ENCODE data around the gene DNAJC13.

Gene DNAJC13

DNA sequence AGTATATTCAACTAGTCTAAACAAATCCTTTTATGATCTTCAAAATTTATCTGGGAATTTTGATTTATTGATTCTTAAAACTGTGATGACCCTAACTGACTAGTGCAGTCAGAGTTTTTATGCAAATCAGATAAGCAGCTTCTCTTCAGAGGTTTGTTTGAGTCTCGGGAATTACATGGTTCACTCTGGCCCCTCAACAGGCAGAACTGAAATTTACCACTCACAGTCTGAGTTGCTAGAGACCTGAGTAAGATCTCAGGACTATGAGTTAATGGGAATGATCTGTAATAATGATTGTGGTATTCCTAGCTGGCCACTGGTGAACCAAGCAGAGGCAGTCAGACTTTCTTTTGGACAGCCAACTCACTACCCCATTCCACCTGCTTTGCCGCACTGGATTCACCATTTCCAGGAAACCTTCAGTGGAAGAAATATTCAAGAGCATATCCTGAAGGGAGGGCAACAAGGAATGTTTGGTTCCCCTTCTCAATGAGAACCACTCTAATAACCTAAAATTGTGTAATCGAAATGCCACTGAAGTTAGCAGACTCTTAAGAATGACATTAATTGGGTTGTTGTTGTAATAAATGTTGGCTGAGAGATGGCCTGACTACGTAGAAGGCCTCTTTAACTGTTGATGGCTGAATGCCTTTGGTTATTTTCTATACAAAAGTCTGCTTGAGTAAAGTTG, 11.5 kb upstream of the DNAJC13 start:
- no peak for DNase-seq (ENCODE audit: extremely low read depth in 1 of 2, low read depth in 1 of 2)

- DNase-seq (ENCODE audit: extremely low read depth in 1 of 2, low read depth in 1 of 2): no peak
Measured at GRCh38 chr3:132406587-132406986, 10.7 kb upstream of the DNAJC13 start.

DNA sequence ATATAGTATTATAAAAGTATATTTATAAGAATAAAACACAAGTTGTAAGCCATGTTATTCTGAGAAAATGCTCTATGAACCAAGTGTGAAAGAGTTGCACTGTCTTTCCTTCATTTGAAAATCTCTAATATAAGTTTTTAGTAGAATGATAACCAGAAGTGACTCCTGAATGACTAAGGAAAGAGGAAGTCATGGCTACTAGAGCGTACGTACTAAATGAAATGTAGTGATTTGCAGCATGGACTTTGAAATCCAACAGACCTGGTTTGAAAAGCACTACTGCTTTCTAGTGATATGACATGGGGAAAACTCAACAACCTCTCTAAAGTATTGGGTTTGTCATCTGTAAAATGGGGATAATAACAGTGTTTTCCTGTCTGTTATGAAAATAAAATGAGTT, 10.3 kb upstream of the DNAJC13 start:
- DNase-seq (ENCODE audit: extremely low read depth in 1 of 2, low read depth in 1 of 2): no peak

DNA sequence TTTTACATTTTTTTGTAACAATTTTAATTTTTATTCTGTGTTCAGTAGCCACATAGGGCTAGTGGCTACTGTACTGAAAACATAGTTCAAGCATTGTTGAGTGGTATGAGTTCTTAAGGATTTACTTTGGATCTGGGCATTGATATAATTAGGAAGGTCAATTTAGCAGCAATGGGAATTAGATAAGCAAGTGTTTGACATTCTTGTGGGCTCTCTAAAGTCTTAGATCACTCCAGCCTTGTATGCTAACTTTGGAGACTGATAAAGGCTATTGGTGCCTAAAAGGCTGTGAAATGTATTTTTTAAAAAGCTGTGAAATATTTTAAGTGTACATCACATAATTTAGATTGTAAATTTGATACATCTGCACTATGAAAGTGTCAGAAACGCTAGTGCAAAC, 2.5 kb upstream of the DNAJC13 start:
- DNase-seq (ENCODE audit: extremely low read depth in 1 of 2, low read depth in 1 of 2): no peak

GRCh38 chr3:132416161-132416560, 1.1 kb upstream of the DNAJC13 start:
- DNase-seq (ENCODE audit: extremely low read depth in 1 of 2, low read depth in 1 of 2): no peak

GRCh38 chr3:132417695-132418411, 551 bp downstream of the DNAJC13 start:
- peak; percentile 13 to 15 for DNase-seq (ENCODE audit: extremely low read depth in 1 of 2, low read depth in 1 of 2)

GRCh38 chr3:132418916-132419315, 1.6 kb downstream of the DNAJC13 start:
- DNase-seq (ENCODE audit: extremely low read depth in 1 of 2, low read depth in 1 of 2): no peak

DNA sequence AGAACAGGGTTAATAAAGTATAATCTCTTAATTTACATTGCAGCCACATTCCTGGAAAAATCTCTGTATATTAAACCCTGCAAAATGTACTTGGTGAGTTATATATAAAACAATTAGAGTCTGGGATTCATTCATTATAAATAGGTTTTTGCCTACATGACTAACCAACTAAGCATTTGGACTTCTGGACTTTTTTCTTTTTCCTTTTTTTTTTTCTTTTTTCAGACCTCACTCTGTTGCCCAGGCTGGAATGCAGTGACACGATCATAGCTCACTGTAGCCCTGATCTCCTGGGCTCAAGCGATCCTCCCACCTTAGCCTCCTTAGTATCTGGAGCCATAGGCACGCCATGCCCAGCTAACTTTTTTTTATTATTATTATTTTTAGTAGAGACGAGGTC, 4.5 kb downstream of the DNAJC13 start:
- no peak for DNase-seq (ENCODE audit: extremely low read depth in 1 of 2, low read depth in 1 of 2)

DNA sequence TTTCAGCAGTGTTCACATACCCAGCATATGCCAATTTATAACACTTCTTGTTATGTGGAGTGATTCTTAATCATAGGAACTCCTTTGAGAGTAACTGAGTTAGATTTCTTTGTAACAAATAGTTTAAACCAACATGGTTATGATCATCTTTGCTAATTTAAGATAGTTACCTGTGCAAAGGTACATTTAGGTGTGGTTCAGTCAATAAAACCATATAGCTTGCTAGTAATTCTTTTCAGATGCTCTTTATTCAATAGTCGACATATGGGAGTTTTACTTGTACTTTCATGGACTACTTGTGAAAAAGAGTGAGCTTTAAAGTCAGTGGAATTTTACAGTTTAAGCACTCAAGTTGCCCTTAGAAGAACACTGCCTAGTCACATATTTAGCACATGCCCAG, 5.2 kb downstream of the DNAJC13 start:
- DNase-seq (ENCODE audit: extremely low read depth in 1 of 2, low read depth in 1 of 2): no peak

DNA sequence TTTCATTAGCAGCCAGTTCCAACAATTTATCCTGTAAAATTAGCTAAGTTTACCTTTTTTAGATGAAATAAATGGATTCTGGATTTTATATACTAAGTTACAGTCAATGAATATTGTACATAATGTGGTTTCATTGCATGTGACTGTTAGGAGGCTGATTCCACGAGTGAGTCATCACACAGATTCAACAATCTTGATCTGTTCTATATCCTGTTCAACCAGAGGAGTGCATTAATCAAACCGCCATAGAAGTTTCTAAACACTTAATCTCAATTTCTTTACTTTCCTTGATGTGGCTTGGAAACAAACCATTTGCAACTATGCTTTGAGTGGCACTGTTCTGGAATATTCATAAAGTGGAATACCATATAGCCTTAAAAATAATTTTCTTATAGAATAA, 15.3 kb downstream of the DNAJC13 start:
- no peak for DNase-seq (ENCODE audit: extremely low read depth in 1 of 2, low read depth in 1 of 2)

GRCh38 chr3:132433121-132433520, 15.8 kb downstream of the DNAJC13 start:
- no peak for DNase-seq (ENCODE audit: extremely low read depth in 1 of 2, low read depth in 1 of 2)

DNA sequence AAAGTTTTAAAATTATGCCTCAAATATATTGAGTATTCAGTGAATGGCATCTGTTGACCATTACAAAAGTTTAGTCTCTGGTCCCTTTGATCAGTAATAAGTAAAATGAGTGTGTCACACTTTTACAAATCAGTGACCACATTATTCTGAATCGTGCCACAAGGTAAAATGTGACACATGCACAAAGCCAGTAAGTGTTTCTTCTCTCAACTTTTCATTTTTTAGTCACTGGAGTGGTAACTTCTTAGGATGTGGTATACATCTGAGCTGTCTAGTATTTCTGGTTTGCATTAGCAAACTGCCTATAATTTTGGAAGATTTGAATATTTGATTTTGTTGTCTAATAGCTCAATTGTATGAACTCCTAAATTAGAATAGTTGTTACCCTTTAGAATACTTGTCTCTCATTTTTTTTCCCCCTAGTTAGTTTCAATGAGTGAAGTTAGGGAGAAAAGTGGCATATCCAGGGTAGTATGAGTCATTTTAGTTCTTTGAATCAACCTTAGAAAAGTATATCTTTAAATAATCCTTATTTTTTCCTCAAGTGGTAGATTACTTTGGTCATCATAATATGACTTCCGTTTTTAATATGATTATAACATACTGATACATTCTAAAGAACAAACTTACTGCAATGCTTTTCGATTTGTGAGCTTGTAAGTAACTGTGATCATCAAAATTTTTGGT, 18.1 kb downstream of the DNAJC13 start:
- DNase-seq (ENCODE audit: extremely low read depth in 1 of 2, low read depth in 1 of 2): no peak

- DNase-seq (ENCODE audit: extremely low read depth in 1 of 2, low read depth in 1 of 2): no peak
Measured at GRCh38 chr3:132435911-132436425, 18.7 kb downstream of the DNAJC13 start.

DNA sequence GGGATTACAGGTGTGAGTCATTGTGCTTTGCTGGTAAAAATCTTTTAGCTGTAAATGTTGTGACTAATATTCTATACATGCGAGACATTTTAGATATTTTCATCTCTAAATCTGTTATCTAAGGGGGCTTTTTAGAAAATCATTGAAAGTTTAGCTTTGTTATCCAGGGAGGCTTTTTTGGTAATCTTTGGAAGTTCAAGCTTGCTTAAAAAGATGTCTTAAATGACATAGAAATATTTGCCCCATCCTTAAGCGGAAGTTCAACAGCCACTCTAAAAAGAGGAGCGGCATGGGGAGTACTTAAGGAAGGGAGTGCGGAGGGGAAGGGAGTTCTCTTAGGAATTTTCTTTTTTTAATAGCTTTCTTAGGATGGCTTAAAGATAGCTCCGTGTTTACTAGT, 26.1 kb downstream of the DNAJC13 start:
- DNase-seq (ENCODE audit: extremely low read depth in 1 of 2, low read depth in 1 of 2): no peak

DNA sequence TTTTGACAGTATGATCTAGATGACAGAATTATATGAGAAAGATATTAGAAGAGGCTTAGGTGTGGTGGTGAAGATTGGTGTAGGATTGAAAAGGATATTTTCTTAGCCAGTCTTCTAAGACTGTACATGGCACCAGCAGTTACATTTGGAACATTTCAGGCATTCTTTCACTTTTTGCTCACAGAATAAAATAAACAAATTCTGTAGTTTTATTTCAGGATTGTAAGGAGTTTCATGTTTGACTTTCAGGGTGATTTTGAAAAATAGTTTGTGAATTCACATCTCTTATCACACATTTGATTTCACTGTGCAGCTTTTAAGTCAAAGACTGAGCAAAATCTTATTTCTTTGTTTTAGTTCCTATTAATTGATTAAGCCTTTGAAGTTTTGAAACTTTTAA, 27.1 kb downstream of the DNAJC13 start:
- no peak for DNase-seq (ENCODE audit: extremely low read depth in 1 of 2, low read depth in 1 of 2)

DNA sequence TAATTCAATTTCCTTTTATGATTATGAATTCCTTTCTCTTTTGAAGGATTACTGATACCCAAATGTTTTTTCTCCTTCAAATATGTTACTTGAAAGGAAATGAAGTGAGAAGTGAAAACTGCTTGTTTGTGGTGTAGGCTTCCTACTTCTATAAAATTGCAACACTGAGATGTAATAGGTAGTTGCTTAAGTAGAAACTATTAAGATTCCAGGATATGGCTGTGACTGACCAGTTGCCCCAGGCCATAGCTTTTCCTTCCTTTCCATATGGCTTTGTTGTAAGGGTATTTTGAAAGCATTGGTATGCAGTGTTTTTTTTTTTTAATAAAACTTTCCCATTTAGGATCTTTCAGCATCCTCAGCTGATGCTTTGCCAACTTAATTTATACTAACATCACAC, 28.5 kb downstream of the DNAJC13 start:
- DNase-seq (ENCODE audit: extremely low read depth in 1 of 2, low read depth in 1 of 2): no peak

DNA sequence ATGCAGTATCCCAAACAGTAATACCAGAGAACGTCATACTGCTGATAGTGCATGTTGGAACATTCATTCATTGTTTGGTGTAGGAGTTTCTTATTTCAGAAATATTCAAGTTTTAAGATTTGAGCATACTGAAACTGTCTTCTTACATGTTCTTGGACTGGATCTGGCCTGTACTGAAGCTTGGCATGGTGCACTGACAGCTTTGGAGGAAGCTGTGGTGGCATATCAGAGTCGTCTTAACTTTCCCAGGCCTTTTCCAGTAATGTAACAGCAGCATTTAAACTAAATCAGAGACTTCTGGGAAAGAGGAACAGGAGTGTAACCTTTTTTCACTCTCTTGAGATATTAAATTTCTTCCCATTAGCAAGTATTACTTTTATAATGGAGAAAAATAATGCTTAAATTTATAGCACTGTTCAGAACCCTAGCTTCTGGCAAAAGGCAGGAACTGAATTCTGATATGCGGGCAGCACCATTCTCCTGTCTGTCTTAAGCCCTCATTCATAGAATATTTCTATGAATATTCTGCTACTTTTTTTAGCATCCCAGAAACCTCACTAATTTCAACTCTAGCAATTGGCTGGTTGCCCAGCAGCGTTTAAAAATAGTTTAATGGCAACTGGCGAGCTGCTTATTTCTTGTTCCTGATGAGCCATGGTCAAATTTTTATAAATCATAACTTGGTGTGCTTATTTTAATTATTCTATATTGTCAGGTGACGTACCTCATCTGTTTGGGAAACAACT, 31.1 kb downstream of the DNAJC13 start:
- no peak for DNase-seq (ENCODE audit: extremely low read depth in 1 of 2, low read depth in 1 of 2)

DNA sequence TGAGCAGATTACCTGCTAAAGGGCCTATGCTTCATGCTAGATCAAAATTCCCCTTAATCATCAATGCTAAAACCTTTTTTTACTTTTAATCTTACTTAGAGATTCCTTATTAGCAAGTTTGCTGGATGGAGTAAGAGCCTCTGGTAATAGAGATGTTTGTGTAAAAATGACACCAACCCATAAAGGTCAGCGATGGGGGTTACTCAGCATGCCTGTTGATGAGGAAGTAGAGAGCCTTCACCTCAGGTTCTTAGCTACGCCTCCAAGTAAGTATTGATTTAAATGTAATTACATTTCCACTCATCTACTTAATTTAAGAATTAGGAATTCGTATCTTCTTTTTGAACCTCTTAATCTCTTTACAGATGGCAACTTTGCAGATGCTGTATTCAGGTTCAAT, 38.8 kb downstream of the DNAJC13 start:
- DNase-seq (ENCODE audit: extremely low read depth in 1 of 2, low read depth in 1 of 2): no peak

DNA sequence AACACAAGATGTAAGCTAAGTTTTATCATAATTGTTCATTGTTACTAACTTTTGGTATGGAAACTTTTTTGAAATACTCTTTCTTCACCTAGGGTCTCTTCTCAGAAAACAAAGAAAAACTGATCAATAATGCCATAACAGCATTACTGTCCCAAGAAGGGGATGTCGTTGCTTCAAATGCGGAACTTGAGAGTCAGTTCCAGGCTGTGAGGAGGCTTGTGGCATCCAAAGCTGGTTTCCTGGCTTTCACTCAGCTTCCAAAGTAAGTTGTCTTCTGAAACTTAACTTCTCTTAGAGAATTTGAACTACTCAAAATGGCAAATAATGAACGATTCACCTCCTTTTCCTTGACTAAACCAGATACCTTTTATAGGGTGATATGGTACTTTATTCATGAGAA, 39.3 kb downstream of the DNAJC13 start:
- DNase-seq (ENCODE audit: extremely low read depth in 1 of 2, low read depth in 1 of 2): no peak

DNA sequence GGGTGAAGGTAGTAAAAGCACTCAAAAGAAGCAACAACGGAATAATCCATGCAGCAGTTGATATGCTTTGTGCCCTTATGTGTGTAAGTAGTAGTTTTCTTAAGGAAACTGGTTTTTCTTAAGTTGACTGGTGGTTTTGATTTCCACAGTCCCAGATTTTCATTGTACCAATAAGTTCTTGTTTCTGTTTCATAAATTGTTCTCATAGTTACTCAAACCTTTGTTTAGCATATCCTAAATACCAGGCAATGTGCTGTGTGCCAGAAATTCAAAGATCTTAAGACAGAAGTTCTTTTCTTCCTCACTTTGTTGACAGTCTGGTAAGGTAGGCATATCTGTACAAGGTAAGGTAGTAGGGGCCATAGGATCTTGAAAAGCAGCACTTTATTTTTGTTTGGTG, 40.0 kb downstream of the DNAJC13 start:
- DNase-seq (ENCODE audit: extremely low read depth in 1 of 2, low read depth in 1 of 2): no peak

GRCh38 chr3:132459551-132459950, 42.2 kb downstream of the DNAJC13 start:
- DNase-seq (ENCODE audit: extremely low read depth in 1 of 2, low read depth in 1 of 2): no peak
